IPS DF 6.9 (cell line): ENCODE measurements around the gene TRIM9.

Experiments
- DNase-seq: peaks from one replicate; pipeline ENCODE4 v3.0.0-alpha.2; 2013; ENCODE audit warnings: low read depth, low spot score
- H3K27ac ChIP-seq: one replicate; pipeline ENCODE4 v1.5.1; 2013; ENCODE audit warnings: low read length, control low read depth
- H3K27me3 ChIP-seq: 2 replicates; pipeline ENCODE4 v1.6.1; 2013; ENCODE audit warnings: mild to moderate bottlenecking, low read length; ENCODE audit not compliant: control insufficient read depth, insufficient read depth
- H3K36me3 ChIP-seq: 2 replicates; pipeline ENCODE4 v1.6.1; 2013; ENCODE audit warnings: low read length; ENCODE audit not compliant: control insufficient read depth, insufficient read depth
- H3K4me1 ChIP-seq: 2 replicates; pipeline ENCODE4 v1.6.1; 2013; ENCODE audit warnings: low read length; ENCODE audit not compliant: control insufficient read depth, insufficient read depth
- H3K4me3 ChIP-seq: 2 replicates; pipeline ENCODE4 v1.5.1; 2013; ENCODE audit warnings: mild to moderate bottlenecking, low read length
- H3K9me3 ChIP-seq: 2 replicates; pipeline ENCODE4 v1.6.1; 2013; ENCODE audit warnings: low read length, inconsistent platforms; ENCODE audit not compliant: control insufficient read depth, insufficient read depth
- WGBS: extraction: QIAGEN DNeasy Blood & Tissue Kit; methylation state at CpG from one replicate; pipeline ENCODE4 v1.1.7; 2013; ENCODE audit warnings: mixed read lengths, missing lambda C conversion rate; ENCODE audit not compliant: insufficient read length, insufficient coverage; 5-methylcytosine and 5-hydroxymethylcytosine counted together

Gene TRIM9

GRCh38 chr14:50985124-50985858 is 109.6 kb downstream of the TRIM9 start:
- Histone ChIP-seq H3K27me3 (no peaks in the 10 kb centered on the region), H3K9me3 (no peaks in the 10 kb centered on the region), H3K4me1 (peaks cover 9% of the 10 kb centered on the region), H3K36me3 (no peaks in the 10 kb centered on the region), H3K4me3 (no peak overlapping the region), H3K27ac (no peak overlapping the region)
- DNase-seq = no peak
- WGBS = no CpG with 5 or more reads among the region's 13 CpGs

GRCh38 chr14:50984036-50984710 is 110.7 kb downstream of the TRIM9 start:
- Histone ChIP-seq H3K4me1 (peaks cover 9% of the 10 kb centered on the region), H3K9me3 (no peaks in the 10 kb centered on the region), H3K27me3 (no peaks in the 10 kb centered on the region), H3K36me3 (no peaks in the 10 kb centered on the region), H3K27ac (no peak overlapping the region), H3K4me3 (no peak overlapping the region)
- no peak for DNase-seq
- WGBS = no CpG with 5 or more reads among the region's 2 CpGs

GRCh38 chr14:50979941-50980850 is 114.7 kb downstream of the TRIM9 start:
- Histone ChIP-seq H3K9me3 (no peaks in the 10 kb centered on the region), H3K4me3 (no peak overlapping the region), H3K27me3 (no peaks in the 10 kb centered on the region), H3K4me1 (peaks cover 3% of the 10 kb centered on the region; the same call in 1 of the 2 replicates), H3K36me3 (no peaks in the 10 kb centered on the region), H3K27ac (no peak overlapping the region)
- no peak for DNase-seq
- WGBS = no CpG with 5 or more reads among the region's 5 CpGs

- WGBS = no CpG with 5 or more reads among the region's 4 CpGs
- H3K4me3 ChIP-seq = no peak overlapping the region
- no peak overlapping the region for H3K27ac ChIP-seq
- no peaks in the 10 kb centered on the region for H3K27me3 ChIP-seq
- DNase-seq = no peak
- H3K9me3 ChIP-seq = no peaks in the 10 kb centered on the region
- no peaks in the 10 kb centered on the region for H3K36me3 ChIP-seq
- peaks cover 1% of the 10 kb centered on the region; the same call in 1 of the 2 replicates for H3K4me1 ChIP-seq
These were observed 116.0 kb downstream of the TRIM9 start for GRCh38 chr14:50978888-50979287.

GRCh38 chr14:50978529-50978871 is 116.4 kb downstream of the TRIM9 start:
- Histone ChIP-seq H3K27ac (no peak overlapping the region), H3K4me1 (peaks cover 1% of the 10 kb centered on the region; the same call in 1 of the 2 replicates), H3K9me3 (no peaks in the 10 kb centered on the region), H3K36me3 (no peaks in the 10 kb centered on the region), H3K4me3 (no peak overlapping the region), H3K27me3 (no peaks in the 10 kb centered on the region)
- WGBS = no CpG with 5 or more reads among the region's 3 CpGs
- DNase-seq = no peak

GRCh38 chr14:50977863-50978528 is 116.9 kb downstream of the TRIM9 start:
- DNase-seq = no peak
- H3K27me3 ChIP-seq = no peaks in the 10 kb centered on the region
- no peaks in the 10 kb centered on the region for H3K9me3 ChIP-seq
- no peaks in the 10 kb centered on the region; the same call in 1 of the 2 replicates for H3K36me3 ChIP-seq
- H3K27ac ChIP-seq = no peak overlapping the region
- WGBS = no CpG with 5 or more reads among the region's 3 CpGs
- H3K4me1 ChIP-seq = peaks cover 1% of the 10 kb centered on the region; the same call in 1 of the 2 replicates
- no peak overlapping the region for H3K4me3 ChIP-seq

- H3K27me3 ChIP-seq = no peaks in the 10 kb centered on the region
- WGBS = no CpG with 5 or more reads among the region's 5 CpGs
- H3K4me1 ChIP-seq = peaks cover 2% of the 10 kb centered on the region; the same call in 1 of the 2 replicates
- H3K27ac ChIP-seq = no peak overlapping the region
- H3K4me3 ChIP-seq = no peak overlapping the region
- H3K36me3 ChIP-seq = no peaks in the 10 kb centered on the region; the same call in 1 of the 2 replicates
- DNase-seq = no peak
- no peaks in the 10 kb centered on the region for H3K9me3 ChIP-seq
These were observed 120.8 kb downstream of the TRIM9 start for GRCh38 chr14:50974118-50974517.

- Histone ChIP-seq H3K9me3 (no peaks in the 10 kb centered on the region), H3K4me1 (peaks cover 2% of the 10 kb centered on the region; the same call in 1 of the 2 replicates), H3K4me3 (no peak overlapping the region), H3K27ac (no peak overlapping the region), H3K36me3 (no peaks in the 10 kb centered on the region; the same call in 1 of the 2 replicates), H3K27me3 (no peaks in the 10 kb centered on the region)
- WGBS = no CpG with 5 or more reads among the region's 11 CpGs
- DNase-seq = no peak
These were observed 122.2 kb downstream of the TRIM9 start for GRCh38 chr14:50972734-50973133.

GRCh38 chr14:50970886-50971781 is 123.8 kb downstream of the TRIM9 start:
- H3K4me3 ChIP-seq = no peak overlapping the region
- no peak overlapping the region for H3K27ac ChIP-seq
- peaks cover 2% of the 10 kb centered on the region; the same call in 1 of the 2 replicates for H3K4me1 ChIP-seq
- no peaks in the 10 kb centered on the region for H3K9me3 ChIP-seq
- no peak for DNase-seq
- no peaks in the 10 kb centered on the region; the same call in 1 of the 2 replicates for H3K36me3 ChIP-seq
- WGBS = no CpG with 5 or more reads among the region's 6 CpGs
- H3K27me3 ChIP-seq = no peaks in the 10 kb centered on the region
